ENCODE results near the gene LTK. TPM values are rescaled to one million over a fixed set of nuclear protein-coding genes. Genes with fewer than 3 reads are reported as not detected.
A peak's percentile ranks its signal among the peaks of the same experiment; 100 is the strongest.

LTK gene
- total and polyA plus RNA-seq, 4 donors = 1.3 to 10.6 (median 6.0) TPM

GRCh38 chr15:41499109-41499851 lies 14.3 kb downstream of the LTK start:
- ATAC-seq (ENCODE audit: insufficient read depth, low FRiP score) (no peak), DNase-seq (no peak)
- 95 to 96% methylated on average over 6 of the region's 6 CpGs for WGBS, 2 donors
- peaks cover 0 to 82% (median 54%) of the 10 kb centered on the region in 3 donors for H3K27me3 ChIP-seq (ENCODE audit: control insufficient read depth in 3 of 3, insufficient read depth in 3 of 3, low read length in 2 of 3)
- H3K9me3 ChIP-seq (ENCODE audit: control insufficient read depth in 4 of 4, insufficient read depth in 3 of 4, low read length in 3 of 4) = peaks cover 0 to 2% (median 0%) of the 10 kb centered on the region in 4 donors
- H3K4me3 ChIP-seq = no peak overlapping the region
- peaks cover 0 to 24% (median 4%) of the 10 kb centered on the region in 5 donors for H3K4me1 ChIP-seq (ENCODE audit: control insufficient read depth in 5 of 5, insufficient read depth in 5 of 5, low read length in 5 of 5)
- no peak overlapping the region for H3K9ac ChIP-seq (ENCODE audit: insufficient read depth in 1 of 2, low read length in 2 of 2)
- H3K27ac ChIP-seq (ENCODE audit: low read depth in 1 of 2, low read length in 1 of 2) = no peak overlapping the region
- TF ChIP-seq, protein P1, sequence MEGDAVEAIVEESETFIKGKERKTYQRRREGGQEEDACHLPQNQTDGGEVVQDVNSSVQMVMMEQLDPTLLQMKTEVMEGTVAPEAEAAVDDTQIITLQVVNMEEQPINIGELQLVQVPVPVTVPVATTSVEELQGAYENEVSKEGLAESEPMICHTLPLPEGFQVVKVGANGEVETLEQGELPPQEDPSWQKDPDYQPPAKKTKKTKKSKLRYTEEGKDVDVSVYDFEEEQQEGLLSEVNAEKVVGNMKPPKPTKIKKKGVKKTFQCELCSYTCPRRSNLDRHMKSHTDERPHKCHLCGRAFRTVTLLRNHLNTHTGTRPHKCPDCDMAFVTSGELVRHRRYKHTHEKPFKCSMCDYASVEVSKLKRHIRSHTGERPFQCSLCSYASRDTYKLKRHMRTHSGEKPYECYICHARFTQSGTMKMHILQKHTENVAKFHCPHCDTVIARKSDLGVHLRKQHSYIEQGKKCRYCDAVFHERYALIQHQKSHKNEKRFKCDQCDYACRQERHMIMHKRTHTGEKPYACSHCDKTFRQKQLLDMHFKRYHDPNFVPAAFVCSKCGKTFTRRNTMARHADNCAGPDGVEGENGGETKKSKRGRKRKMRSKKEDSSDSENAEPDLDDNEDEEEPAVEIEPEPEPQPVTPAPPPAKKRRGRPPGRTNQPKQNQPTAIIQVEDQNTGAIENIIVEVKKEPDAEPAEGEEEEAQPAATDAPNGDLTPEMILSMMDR (IDR thresholded peaks at IDR 0.05; ENCODE audit: control extremely low read depth, extremely low read depth) = no peak
- H3K36me3 ChIP-seq (ENCODE audit: control insufficient read depth in 4 of 4, insufficient read depth in 4 of 4, low read length in 4 of 4) = no peaks in the 10 kb centered on the region

DNA sequence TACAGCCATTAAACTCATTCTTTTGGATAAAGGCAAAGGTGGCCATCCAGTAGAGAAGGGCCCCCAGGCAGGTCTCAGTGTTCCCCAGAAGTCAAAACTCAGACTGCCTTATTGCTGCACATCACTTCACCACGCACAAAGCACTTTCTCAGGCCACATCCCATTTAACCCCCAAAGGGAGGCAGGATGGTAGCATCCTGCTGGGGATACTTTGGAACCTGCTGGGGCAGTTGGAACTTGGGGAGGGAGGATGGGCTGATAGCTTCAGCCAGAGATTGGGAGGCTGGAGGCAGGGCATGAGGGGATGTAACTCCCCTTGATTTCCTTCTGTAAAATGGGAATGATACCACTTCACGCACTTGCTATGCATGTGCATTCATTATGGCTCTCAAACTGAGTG lies 15.0 kb downstream of the LTK start:
- H3K36me3 ChIP-seq (ENCODE audit: control insufficient read depth in 4 of 4, insufficient read depth in 4 of 4, low read length in 4 of 4) = no peaks in the 10 kb centered on the region
- ATAC-seq (ENCODE audit: insufficient read depth, low FRiP score) (no peak), DNase-seq (no peak)
- TF ChIP-seq, protein P1 (IDR thresholded peaks at IDR 0.05; ENCODE audit: control extremely low read depth, extremely low read depth) = no peak
- H3K9ac ChIP-seq (ENCODE audit: insufficient read depth in 1 of 2, low read length in 2 of 2) = no peak overlapping the region
- no peak overlapping the region for H3K27ac ChIP-seq (ENCODE audit: low read depth in 1 of 2, low read length in 1 of 2)
- peaks cover 0 to 78% (median 52%) of the 10 kb centered on the region in 3 donors for H3K27me3 ChIP-seq (ENCODE audit: control insufficient read depth in 3 of 3, insufficient read depth in 3 of 3, low read length in 2 of 3)
- no peak overlapping the region for H3K4me3 ChIP-seq
- 90 to 93% methylated on average over 2 of the region's 2 CpGs for WGBS, 2 donors
- peaks cover 0 to 2% (median 0%) of the 10 kb centered on the region in 4 donors for H3K9me3 ChIP-seq (ENCODE audit: control insufficient read depth in 4 of 4, insufficient read depth in 3 of 4, low read length in 3 of 4)
- H3K4me1 ChIP-seq (ENCODE audit: control insufficient read depth in 5 of 5, insufficient read depth in 5 of 5, low read length in 5 of 5) = peaks cover 0 to 27% (median 4%) of the 10 kb centered on the region in 5 donors

- no peaks in the 10 kb centered on the region for H3K36me3 ChIP-seq (ENCODE audit: control insufficient read depth in 4 of 4, insufficient read depth in 4 of 4, low read length in 4 of 4)
- H3K27me3 ChIP-seq (ENCODE audit: control insufficient read depth in 3 of 3, insufficient read depth in 3 of 3, low read length in 2 of 3) = peaks cover 0 to 59% (median 35%) of the 10 kb centered on the region in 3 donors
- peak in 1 of 3 donors; percentile 33 for DNase-seq
- H3K9me3 ChIP-seq (ENCODE audit: control insufficient read depth in 4 of 4, insufficient read depth in 3 of 4, low read length in 3 of 4) = no peaks in the 10 kb centered on the region
- no peak for ATAC-seq (ENCODE audit: insufficient read depth, low FRiP score)
- no peak overlapping the region for H3K27ac ChIP-seq (ENCODE audit: low read depth in 1 of 2, low read length in 1 of 2)
- TF ChIP-seq, protein P1 (IDR thresholded peaks at IDR 0.05; ENCODE audit: control extremely low read depth, extremely low read depth) = no peak
- no peak overlapping the region for H3K9ac ChIP-seq (ENCODE audit: insufficient read depth in 1 of 2, low read length in 2 of 2)
- peaks cover 0 to 27% (median 13%) of the 10 kb centered on the region in 5 donors for H3K4me1 ChIP-seq (ENCODE audit: control insufficient read depth in 5 of 5, insufficient read depth in 5 of 5, low read length in 5 of 5)
- 34 to 41% methylated on average over 42 to 59 of the region's 59 CpGs for WGBS, 2 donors
- H3K4me3 ChIP-seq = no peak overlapping the region
These were observed 17.7 kb downstream of the LTK start for GRCh38 chr15:41495736-41496599.

All from lung (tissue), 12 donors.